MM.1S (cell line): ENCODE measurements around the gene DIO3.

Source experiments
- CTCF ChIP-seq: fragments of 300-600 bp; sonication (generic); IDR thresholded peaks from 2 replicates; pipeline ENCODE4 v1.5.1; 2016; ENCODE audit warnings: antibody characterized with exemption, low read length, mixed read lengths
- EZH2 ChIP-seq: fragments of 300-600 bp; sonication (generic); optimal IDR thresholded peaks from 2 replicates; pipeline ENCODE3; 2017; ENCODE audit warnings: low read depth, mild to moderate bottlenecking, antibody characterized with exemption, low read length, mixed read lengths
- EZH2phosphoT487 ChIP-seq: fragments of 300-600 bp; sonication (generic); IDR thresholded peaks from 2 replicates; pipeline ENCODE4 v1.6.1; 2018; ENCODE audit warnings: antibody characterized with exemption, low read length

GRCh38 chr14:101604228-101604934 lies 43.1 kb downstream of the DIO3 start:
- TF ChIP-seq CTCF = no peak
- TF ChIP-seq EZH2 = no peak
- TF ChIP-seq EZH2phosphoT487 = no peak
